ENCODE measurements around the gene MTFR2.

MTFR2 gene

DNA sequence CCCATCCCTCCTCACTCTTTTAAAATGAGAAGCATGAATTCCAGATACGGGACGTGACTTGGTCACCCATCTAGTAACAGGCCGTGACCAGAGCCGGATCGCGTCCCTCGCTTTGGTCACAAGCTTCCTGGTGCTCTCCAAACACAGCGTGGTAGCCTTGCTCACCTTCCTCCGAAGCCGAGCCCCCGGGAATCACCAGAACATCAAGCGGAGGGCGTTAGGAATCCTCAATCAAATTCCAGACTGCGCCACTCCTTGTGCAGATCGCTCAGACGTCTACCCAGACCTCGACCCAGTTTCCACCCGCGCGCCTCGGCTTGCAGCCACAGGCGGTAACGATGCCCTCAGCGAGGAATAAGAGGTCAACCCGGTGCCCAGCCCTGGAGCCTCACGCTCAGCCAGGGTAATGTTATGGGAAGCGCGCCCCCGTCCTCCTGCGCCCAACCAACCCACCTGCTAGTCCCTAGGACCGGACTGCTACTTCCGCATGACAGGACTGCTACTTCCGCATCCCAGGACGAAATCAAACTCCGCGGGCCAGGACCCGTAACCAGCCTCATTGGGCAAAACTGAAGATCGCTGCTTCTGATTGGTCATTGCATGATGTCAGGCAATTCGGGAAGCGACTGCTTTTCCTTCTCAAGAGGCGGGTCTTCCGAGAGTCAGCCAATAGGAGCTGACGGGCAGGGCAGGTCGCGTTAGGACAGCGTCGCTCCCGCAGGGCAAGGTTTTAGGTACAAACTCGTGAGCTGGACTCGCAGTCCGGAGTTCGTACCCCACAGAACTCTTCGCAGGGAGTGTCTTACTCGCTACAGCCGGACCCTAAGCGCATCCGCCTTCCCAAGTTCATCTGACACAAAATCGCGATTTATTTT lies at the start of gene MTFR2:
Gene MTFR2 (minus strand): TSS at position 501 of the 875 bp plus-strand sequence. CDS start 1,212 bp downstream, outside the sequence.
- TF ChIP-seq, protein P1, sequence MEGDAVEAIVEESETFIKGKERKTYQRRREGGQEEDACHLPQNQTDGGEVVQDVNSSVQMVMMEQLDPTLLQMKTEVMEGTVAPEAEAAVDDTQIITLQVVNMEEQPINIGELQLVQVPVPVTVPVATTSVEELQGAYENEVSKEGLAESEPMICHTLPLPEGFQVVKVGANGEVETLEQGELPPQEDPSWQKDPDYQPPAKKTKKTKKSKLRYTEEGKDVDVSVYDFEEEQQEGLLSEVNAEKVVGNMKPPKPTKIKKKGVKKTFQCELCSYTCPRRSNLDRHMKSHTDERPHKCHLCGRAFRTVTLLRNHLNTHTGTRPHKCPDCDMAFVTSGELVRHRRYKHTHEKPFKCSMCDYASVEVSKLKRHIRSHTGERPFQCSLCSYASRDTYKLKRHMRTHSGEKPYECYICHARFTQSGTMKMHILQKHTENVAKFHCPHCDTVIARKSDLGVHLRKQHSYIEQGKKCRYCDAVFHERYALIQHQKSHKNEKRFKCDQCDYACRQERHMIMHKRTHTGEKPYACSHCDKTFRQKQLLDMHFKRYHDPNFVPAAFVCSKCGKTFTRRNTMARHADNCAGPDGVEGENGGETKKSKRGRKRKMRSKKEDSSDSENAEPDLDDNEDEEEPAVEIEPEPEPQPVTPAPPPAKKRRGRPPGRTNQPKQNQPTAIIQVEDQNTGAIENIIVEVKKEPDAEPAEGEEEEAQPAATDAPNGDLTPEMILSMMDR (IDR thresholded peaks at IDR 0.05), result no peak

DNA sequence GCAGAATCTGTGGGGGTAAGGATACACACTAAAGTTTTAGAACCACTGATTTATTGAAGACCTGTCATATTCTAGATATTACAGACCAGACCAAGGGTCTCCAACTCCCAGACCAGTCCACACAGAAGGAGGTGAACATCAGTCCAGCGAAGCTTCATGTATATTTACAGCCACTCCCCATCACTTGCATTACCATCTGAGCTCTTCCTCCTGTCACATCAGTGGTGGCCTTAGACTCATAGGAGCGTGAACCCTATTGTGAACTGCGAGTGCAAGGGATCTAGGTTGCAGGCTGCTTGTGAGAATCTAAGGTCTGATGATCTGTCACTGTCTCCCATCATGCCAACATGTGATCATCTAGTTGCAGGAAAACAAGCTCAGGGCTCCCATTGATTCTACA lies 44.5 kb upstream of the MTFR2 start:
- TF ChIP-seq, protein P1 (IDR thresholded peaks at IDR 0.05), result no peak

DNA sequence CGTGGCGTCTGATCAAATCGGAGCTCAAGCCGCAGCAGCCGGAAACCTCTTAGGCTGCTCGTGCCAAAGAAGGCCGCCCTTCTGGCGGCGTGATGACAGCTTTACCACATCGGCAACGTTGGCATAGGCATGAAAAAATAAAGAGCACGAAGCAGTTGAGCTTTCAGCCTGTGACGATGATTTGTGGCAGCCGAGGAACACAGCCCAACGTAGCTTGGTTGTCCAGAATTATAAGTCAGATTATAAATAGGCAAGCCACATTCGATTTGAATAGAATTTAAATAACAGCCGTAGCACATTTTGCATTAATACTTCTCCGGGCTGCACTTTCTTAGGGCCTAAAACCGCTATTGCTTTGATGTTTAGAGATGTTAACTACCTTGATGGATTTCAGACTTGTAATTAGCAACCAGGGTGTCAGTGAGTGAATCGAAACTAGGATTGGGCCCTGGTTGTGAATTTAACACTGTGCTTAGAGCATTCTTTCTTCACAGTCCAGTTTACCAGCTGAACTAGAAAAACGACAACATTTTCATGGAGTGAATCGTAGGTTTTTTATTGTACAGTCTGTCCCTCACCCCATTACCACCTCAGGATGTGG lies 40.4 kb upstream of the MTFR2 start:
- TF ChIP-seq, protein P1 (IDR thresholded peaks at IDR 0.05), result no peak

DNA sequence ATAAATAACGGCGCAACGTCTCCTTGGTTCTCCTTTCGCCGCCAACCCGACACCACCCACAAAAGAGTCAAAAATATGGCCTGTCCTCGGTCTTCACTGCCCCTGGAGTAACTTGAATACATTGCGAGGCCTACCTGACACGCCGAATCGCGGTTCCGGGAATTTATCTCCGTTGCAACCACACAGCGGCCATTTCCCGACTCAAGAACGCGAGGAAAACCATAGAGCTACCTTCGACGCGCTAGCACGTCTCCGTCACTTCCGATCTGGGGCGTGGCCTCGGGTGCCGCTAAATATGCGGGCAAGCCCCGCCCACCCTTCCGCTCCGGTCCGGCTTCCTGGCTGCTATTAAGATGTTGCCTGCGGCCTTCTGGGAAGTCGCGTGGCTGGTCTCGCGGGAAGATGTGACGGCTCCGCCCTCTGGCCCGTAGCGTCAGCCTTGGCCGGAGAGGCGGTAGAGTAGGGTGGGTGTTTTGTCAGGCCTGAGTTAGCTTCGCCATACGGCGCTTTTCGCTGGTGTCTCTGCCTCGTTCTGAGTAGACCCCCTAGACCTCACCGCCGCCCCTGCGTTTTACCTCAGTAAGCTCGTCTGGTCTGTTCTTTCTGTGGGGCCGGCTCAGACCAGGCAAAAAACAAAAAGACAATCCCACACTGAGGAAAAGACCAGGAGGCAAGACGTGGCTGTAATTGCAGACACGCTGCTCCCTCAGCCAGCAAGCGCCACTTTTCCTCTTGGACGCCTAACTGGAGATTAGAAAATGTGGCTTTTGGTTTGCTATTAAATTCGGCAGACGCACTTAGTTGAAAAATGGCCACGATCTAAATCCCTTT lies 39.7 kb upstream of the MTFR2 start, which contains the start of gene BCLAF1:
Gene BCLAF1 (minus strand): TSS at position 268 of the 831 bp plus-strand sequence. CDS start 9,980 bp downstream, outside the sequence.
- TF ChIP-seq, protein P1 (IDR thresholded peaks at IDR 0.05), result no peak

DNA sequence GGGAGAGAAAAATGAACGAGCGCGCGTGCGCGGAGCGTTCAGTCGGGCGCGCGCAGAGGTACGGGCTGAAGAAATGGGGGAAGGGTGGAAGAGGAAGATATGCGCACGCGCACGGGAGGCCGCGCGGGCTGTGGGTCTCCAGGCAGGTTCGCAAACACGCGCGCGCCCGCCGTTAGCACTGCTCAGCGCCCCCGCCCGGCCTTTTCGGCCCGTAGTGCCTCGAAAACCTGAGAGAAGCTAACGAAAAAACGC lies 39.1 kb upstream of the MTFR2 start:
- TF ChIP-seq, protein P1 (IDR thresholded peaks at IDR 0.05), result no peak

DNA sequence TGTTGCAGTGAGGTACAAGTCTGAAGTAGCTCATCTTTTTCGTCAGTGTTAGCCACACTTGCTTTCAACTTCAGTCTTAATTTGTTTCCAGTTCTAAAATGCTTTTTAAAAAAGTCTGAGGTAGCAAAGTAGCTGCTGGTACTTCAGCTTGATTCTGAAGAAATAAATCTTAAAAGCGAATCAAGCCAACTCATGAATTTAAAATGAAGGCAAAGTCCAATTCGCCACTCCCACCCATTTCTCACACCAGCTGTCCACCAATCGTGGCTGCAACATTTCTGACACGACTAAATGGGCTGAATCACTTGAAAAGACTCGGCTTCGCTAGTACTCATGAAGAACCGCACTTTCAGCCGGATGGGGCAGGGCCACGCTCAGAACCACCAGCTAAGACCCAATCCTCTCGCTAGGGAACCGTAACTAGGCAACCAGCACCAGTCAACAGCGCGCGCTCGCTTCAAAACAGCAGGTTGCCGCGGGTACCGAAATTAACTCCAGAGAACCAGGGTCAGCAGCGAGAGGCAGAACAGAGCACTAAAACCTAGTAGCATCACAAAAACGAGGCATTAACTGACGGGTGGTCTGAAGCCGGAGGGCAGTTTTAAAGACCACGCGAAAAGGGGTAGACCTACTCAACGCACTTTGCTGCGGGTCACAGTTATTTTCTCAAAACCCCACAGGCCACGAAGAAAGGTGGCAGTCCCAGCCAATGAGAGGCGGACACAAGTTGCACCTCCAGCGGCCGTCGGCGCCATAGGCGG lies 38.6 kb upstream of the MTFR2 start:
- TF ChIP-seq, protein P1 (IDR thresholded peaks at IDR 0.05), result no peak

DNA sequence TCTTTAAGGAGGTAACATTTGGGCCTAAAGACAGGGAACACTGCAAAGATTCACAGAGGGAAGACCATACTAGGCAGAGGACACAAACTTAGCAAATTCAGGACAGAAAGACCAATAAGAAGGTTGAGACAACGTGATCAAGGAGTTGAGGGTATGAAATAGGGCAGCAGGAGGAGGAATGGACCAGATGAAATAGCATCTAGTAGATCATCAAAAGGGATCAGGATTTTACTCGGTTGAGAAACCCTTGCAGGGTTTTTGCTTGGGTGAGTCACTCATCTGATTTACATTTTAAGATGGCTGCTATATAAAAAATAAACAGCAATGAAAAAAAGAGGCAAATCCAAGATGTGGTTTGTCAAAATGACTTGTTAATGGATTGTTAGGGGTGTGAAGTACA lies 34.8 kb upstream of the MTFR2 start:
- TF ChIP-seq, protein P1 (IDR thresholded peaks at IDR 0.05), result no peak
